ENCODE results near the gene ZNF417. TPM values are rescaled to one million over a fixed set of nuclear protein-coding genes. Genes with fewer than 3 reads are reported as not detected.
"Not testable (repeated sequence)": the region's sequence is repeated elsewhere in the genome, so short reads cannot be mapped to it uniquely, and the experiment has no call there.

Gene ZNF417
- total and polyA plus RNA-seq, 2 of the 8 experiments (the other 6 are each of a cell fraction or from before 2014, with no cell fraction given): 5.4 to 19.2 TPM

GRCh38 chr19:57873883-57874799 lies 42.3 kb downstream of the ZNF417 start:
- H3K4ac ChIP-seq (replicated peaks; ENCODE audit: insufficient read length, low read depth, low read length); H2AFZ ChIP-seq (ENCODE audit: low read length); H3K4me2 ChIP-seq (ENCODE audit: insufficient read depth in 1 of 2, low read depth in 2 of 2, low read length in 2 of 2); H2BK15ac ChIP-seq (ENCODE audit: low read length); H3K18ac ChIP-seq (ENCODE audit: extremely low read depth, low read length); H2BK20ac ChIP-seq (ENCODE audit: low read length); H3K23ac ChIP-seq (ENCODE audit: insufficient read length); H3K79me1 ChIP-seq (ENCODE audit: low read depth, low read length); H3K9ac ChIP-seq (replicated peaks in 1 of 4; ENCODE audit: extremely low read depth in 1 of 4, low read depth in 3 of 4, low read length in 3 of 4); H3K23me2 ChIP-seq (ENCODE audit: low read depth, low read length); H3K27ac ChIP-seq (ENCODE audit: low read depth, low read length); H3K4me1 ChIP-seq (replicated peaks in 1 of 4; ENCODE audit: control insufficient read depth in 3 of 4, insufficient read depth in 4 of 4, low read length in 3 of 4); CTCF ChIA-PET (ENCODE audit: partially characterized antibody); H3K27me3 ChIP-seq (replicated peaks in 1 of 4; ENCODE audit: control insufficient read depth in 3 of 4, extremely low read depth in 1 of 4, insufficient read depth in 3 of 4, low read length in 3 of 4); FAIRE-seq; H4K8ac ChIP-seq (ENCODE audit: extremely low read depth, insufficient read depth, low read length); H2AK5ac ChIP-seq (ENCODE audit: low read depth, low read length); H2BK5ac ChIP-seq (ENCODE audit: low read depth, low read length); H2BK12ac ChIP-seq (ENCODE audit: low read depth, low read length); H4K5ac ChIP-seq (ENCODE audit: insufficient read length, low read depth, low read length); H4K91ac ChIP-seq (replicated peaks; ENCODE audit: insufficient read length, low read length); H3K14ac ChIP-seq (ENCODE audit: insufficient read length); H3K4me3 ChIP-seq (ENCODE audit: extremely low read depth in 1 of 4, insufficient read depth in 2 of 4, low read depth in 3 of 4, low read length in 4 of 4); H3K56ac ChIP-seq (replicated peaks; ENCODE audit: insufficient read length, low read depth, low read length); DNase-seq (ENCODE audit: low read depth in 1 of 2, low spot score in 2 of 2); H2BK120ac ChIP-seq (replicated peaks; ENCODE audit: low read depth, low read length); H4K20me1 ChIP-seq (replicated peaks in 1 of 2; ENCODE audit: control insufficient read depth in 1 of 2, insufficient read depth in 2 of 2, low read length in 2 of 2): not testable (repeated sequence)
- H3K36me3 ChIP-seq (ENCODE audit: control insufficient read depth in 2 of 4, insufficient read depth in 4 of 4, low read length in 3 of 4): peaks cover 34 to 81% (median 60%) of the 10 kb centered on the region in 4 experiments
- WGBS, 2 experiments (ENCODE audit: extremely low coverage in 1 of 2, insufficient coverage in 1 of 2, insufficient read length in 1 of 2, insufficient replicate concordance in 2 of 2, low coverage in 1 of 2, low lambda C conversion rate in 2 of 2, missing lambda C conversion rate in 1 of 2): 88% methylated on average over 8 of the region's 8 CpGs; no CpG with 5 or more reads in 1 of the 2 experiments
- H3K79me2 ChIP-seq (ENCODE audit: control insufficient read depth in 1 of 2, insufficient read depth in 2 of 2, low read length in 2 of 2): peaks cover 16 to 88% of the 10 kb centered on the region in 2 experiments
- H3K9me3 ChIP-seq (ENCODE audit: insufficient read depth in 2 of 2, low read depth in 1 of 2, low read length in 1 of 2): peaks cover 43 to 50% of the 10 kb centered on the region in 2 experiments
- POLR2A ChIA-PET (ENCODE audit: partially characterized antibody): interaction anchor here (1.6 kb wide), 1 partner anchor 15 kb away, joined by 5 read pairs; the partner anchor contains the start of gene ZNF814
